A549 (cell line): ENCODE measurements around the gene UBN1. TPM values are rescaled to one million over a fixed set of nuclear protein-coding genes. Genes with fewer than 3 reads are reported as not detected.
A peak's percentile ranks its signal among the peaks of the same experiment; 100 is the strongest.

Experiments used
- BHLHE40 ChIP-seq: IDR thresholded peaks from 2 replicates; pipeline ENCODE4 v1.6.1; 2012; ENCODE audit warnings: low read depth, low read length, inconsistent platforms
- CHD4 ChIP-seq: fragments of 200-600 bp; sonication (generic); IDR thresholded peaks from 2 replicates; pipeline ENCODE4 v1.6.1; 2016; ENCODE audit warnings: antibody characterized with exemption, mild to moderate bottlenecking, borderline replicate concordance
- EHMT2 ChIP-seq: fragments of 200-600 bp; sonication (generic); IDR thresholded peaks from 2 replicates; pipeline ENCODE4 v1.6.1; 2016; ENCODE audit warnings: antibody characterized with exemption, low read depth, mild to moderate bottlenecking, moderate library complexity
- EP300 ChIP-seq, 2 experiments: fragments of >200 bp; sonication (Bioruptor Twin); formaldehyde crosslinking; IDR thresholded peaks; 2 replicates in 1 of 2; 3 replicates in 1 of 2; pipeline ENCODE4 v1.6.1; 2016 to 2017
- FOSL2 ChIP-seq, 2 experiments: fragments of 450-650 bp in 1 of 2; fragments of >200 bp in 1 of 2; sonication (Bioruptor Twin) in 1 of 2; formaldehyde crosslinking; IDR thresholded peaks; 2 replicates each; pipeline versions ENCODE4 v1.5.0 to v1.6.1; 2016 to 2020; ENCODE audit warnings: mild to moderate bottlenecking in 1 of 2, moderate library complexity in 1 of 2
- FOXS1 ChIP-seq: fragments of 250-450 bp; sonication (Bioruptor Pico); IDR thresholded peaks from 2 replicates; pipeline ENCODE4 v1.5.0; 2020; ENCODE audit warnings: mild to moderate bottlenecking, moderate library complexity
- GATA3 ChIP-seq: IDR thresholded peaks from 2 replicates; pipeline ENCODE4 v1.6.1; 2012; ENCODE audit warnings: borderline replicate concordance
- HDAC2 ChIP-seq: fragments of 200-600 bp; sonication (generic); IDR thresholded peaks from 2 replicates; pipeline ENCODE4 v1.6.1; 2016
- HES2 ChIP-seq: fragments of >200 bp; sonication (Bioruptor Twin); formaldehyde crosslinking; IDR thresholded peaks from 2 replicates; pipeline ENCODE4 v1.6.1; 2016
- HOXA7 ChIP-seq: fragments of 250-450 bp; sonication (Bioruptor Pico); IDR thresholded peaks from 2 replicates; pipeline ENCODE4 v1.5.0; 2020; ENCODE audit warnings: mild to moderate bottlenecking, moderate library complexity
- JUNB ChIP-seq: fragments of >200 bp; sonication (Bioruptor Twin); formaldehyde crosslinking; IDR thresholded peaks from 2 replicates; pipeline ENCODE4 v1.6.1; 2016
- KDM1A ChIP-seq: fragments of 200-600 bp; sonication (generic); IDR thresholded peaks from 2 replicates; pipeline ENCODE4 v1.6.1; 2016; ENCODE audit warnings: low read depth, mild to moderate bottlenecking
- KDM5A ChIP-seq: fragments of 200-600 bp; sonication (generic); IDR thresholded peaks from 2 replicates; pipeline ENCODE4 v1.6.1; 2016; ENCODE audit warnings: antibody characterized with exemption, mild to moderate bottlenecking
- MAZ ChIP-seq: fragments of 150-350 bp; IDR thresholded peaks from 2 replicates; pipeline ENCODE4 v1.6.1; 2014; ENCODE audit warnings: antibody characterized with exemption, low read depth, low read length, borderline replicate concordance
- POLR2AphosphoS2 ChIP-seq: conservative IDR thresholded peaks from 2 replicates; pipeline ENCODE4 v1.6.1; 2012; ENCODE audit warnings: low read length, improper control_type of control experiment, inconsistent platforms
- RCOR1 ChIP-seq: fragments of 150-350 bp; IDR thresholded peaks from 2 replicates; pipeline ENCODE4 v1.6.1; 2014; ENCODE audit warnings: antibody characterized with exemption, low read length, low read depth
- SREBF2 ChIP-seq: fragments of 450-650 bp; IDR thresholded peaks from 2 replicates; pipeline ENCODE4 v1.6.1; 2014; ENCODE audit warnings: mild to moderate bottlenecking, moderate library complexity
- TFCP2L1 ChIP-seq: fragments of 250-450 bp; sonication (Bioruptor Pico); IDR thresholded peaks from 2 replicates; pipeline ENCODE4 v1.5.0; 2021; ENCODE audit warnings: mild to moderate bottlenecking
- ZFP36 ChIP-seq: fragments of 450-650 bp; IDR thresholded peaks from 2 replicates; pipeline ENCODE4 v1.6.1; 2014; ENCODE audit warnings: borderline replicate concordance; ENCODE audit not compliant: partially characterized antibody
- ZSCAN20 ChIP-seq: fragments of 250-450 bp; sonication (Bioruptor Pico); IDR thresholded peaks from 2 replicates; pipeline ENCODE4 v1.8.0; 2022; ENCODE audit warnings: mild to moderate bottlenecking, moderate library complexity
- polyA plus RNA-seq, 4 experiments: library from polyadenylated mRNA; depleted of rRNA in 3 of 4; stranded (reverse); fragments of >200 nt; fragmentation: RNase III in 1 of 4; extraction: RNeasy Plus Mini Kit Qiagen cat#74134 plus additional on column Dnase treatment in 1 of 4; gene quantifications; 2 replicates in 3 of 4; 3 replicates in 1 of 4; pipeline ENCODE4 v1.2.3, GENCODE V29; 2011 to 2017
- TF ChIP-seq, protein P1 (sequence below): fragments of 250-450 bp; sonication (Bioruptor Pico); IDR thresholded peaks from 2 replicates; pipeline ENCODE4 v1.5.0; 2020; ENCODE audit warnings: low read depth, mild to moderate bottlenecking, moderate library complexity
- TF ChIP-seq, protein P2 (sequence below): fragments of >200 bp; sonication (Bioruptor Twin); formaldehyde crosslinking; IDR thresholded peaks from 3 replicates; pipeline ENCODE4 v1.5.1; 2016
- TF ChIP-seq, protein P3 (sequence below): fragments of >200 bp; sonication (Bioruptor Twin); formaldehyde crosslinking; IDR thresholded peaks from 3 replicates; pipeline ENCODE4 v1.6.1; 2016
- TF ChIP-seq, protein P4 (sequence below): fragments of 250-450 bp; sonication (Bioruptor Pico); IDR thresholded peaks from 2 replicates; pipeline ENCODE4 v1.5.0; 2021; ENCODE audit warnings: mild to moderate bottlenecking, moderate library complexity, borderline replicate concordance

The UBN1 gene
- polyA plus RNA-seq, 2 of the 4 experiments (the other 2 are of a cell fraction), result 14.2 to 20.0 TPM

GRCh38 chr16:4846901-4847773, at the start of gene UBN1, which contains the start of gene GLYR1 (continued):
- TF ChIP-seq, protein P1, sequence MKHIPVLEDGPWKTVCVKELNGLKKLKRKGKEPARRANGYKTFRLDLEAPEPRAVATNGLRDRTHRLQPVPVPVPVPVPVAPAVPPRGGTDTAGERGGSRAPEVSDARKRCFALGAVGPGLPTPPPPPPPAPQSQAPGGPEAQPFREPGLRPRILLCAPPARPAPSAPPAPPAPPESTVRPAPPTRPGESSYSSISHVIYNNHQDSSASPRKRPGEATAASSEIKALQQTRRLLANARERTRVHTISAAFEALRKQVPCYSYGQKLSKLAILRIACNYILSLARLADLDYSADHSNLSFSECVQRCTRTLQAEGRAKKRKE (CRISPR knock-in tag), result no peak
- TF ChIP-seq GATA3 (no peak), FOXS1 (CRISPR knock-in tag) (no peak), HOXA7 (CRISPR knock-in tag) (no peak), ZSCAN20 (no peak), EP300 (IDR thresholded peaks at IDR 0.05) (no peak), KDM1A (no peak), BHLHE40 (no peak), ZFP36 (no peak), SREBF2 (no peak), POLR2AphosphoS2 (no peak), MAZ (no peak), EHMT2 (no peak), FOSL2 (IDR thresholded peaks at IDR 0.05) (no peak), FOSL2 (CRISPR knock-in tag; IDR thresholded peaks at IDR 0.05) (peak; percentile 59), KDM5A (peak; percentile 91), HES2 (no peak), HDAC2 (0 out of 2 replicates have a peak, but pooled peaks have one; percentile 63), TFCP2L1 (CRISPR knock-in tag) (peak; percentile 7; the same call in 1 of the 2 replicates), CHD4 (no peak), RCOR1 (no peak), JUNB (no peak)
- TF ChIP-seq, protein P2, sequence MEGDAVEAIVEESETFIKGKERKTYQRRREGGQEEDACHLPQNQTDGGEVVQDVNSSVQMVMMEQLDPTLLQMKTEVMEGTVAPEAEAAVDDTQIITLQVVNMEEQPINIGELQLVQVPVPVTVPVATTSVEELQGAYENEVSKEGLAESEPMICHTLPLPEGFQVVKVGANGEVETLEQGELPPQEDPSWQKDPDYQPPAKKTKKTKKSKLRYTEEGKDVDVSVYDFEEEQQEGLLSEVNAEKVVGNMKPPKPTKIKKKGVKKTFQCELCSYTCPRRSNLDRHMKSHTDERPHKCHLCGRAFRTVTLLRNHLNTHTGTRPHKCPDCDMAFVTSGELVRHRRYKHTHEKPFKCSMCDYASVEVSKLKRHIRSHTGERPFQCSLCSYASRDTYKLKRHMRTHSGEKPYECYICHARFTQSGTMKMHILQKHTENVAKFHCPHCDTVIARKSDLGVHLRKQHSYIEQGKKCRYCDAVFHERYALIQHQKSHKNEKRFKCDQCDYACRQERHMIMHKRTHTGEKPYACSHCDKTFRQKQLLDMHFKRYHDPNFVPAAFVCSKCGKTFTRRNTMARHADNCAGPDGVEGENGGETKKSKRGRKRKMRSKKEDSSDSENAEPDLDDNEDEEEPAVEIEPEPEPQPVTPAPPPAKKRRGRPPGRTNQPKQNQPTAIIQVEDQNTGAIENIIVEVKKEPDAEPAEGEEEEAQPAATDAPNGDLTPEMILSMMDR, result no peak
- TF ChIP-seq, protein P3, sequence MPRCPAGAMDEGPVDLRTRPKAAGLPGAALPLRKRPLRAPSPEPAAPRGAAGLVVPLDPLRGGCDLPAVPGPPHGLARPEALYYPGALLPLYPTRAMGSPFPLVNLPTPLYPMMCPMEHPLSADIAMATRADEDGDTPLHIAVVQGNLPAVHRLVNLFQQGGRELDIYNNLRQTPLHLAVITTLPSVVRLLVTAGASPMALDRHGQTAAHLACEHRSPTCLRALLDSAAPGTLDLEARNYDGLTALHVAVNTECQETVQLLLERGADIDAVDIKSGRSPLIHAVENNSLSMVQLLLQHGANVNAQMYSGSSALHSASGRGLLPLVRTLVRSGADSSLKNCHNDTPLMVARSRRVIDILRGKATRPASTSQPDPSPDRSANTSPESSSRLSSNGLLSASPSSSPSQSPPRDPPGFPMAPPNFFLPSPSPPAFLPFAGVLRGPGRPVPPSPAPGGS, result peak; percentile 53; the same call in 1 of the 3 replicates
- TF ChIP-seq, protein P4, sequence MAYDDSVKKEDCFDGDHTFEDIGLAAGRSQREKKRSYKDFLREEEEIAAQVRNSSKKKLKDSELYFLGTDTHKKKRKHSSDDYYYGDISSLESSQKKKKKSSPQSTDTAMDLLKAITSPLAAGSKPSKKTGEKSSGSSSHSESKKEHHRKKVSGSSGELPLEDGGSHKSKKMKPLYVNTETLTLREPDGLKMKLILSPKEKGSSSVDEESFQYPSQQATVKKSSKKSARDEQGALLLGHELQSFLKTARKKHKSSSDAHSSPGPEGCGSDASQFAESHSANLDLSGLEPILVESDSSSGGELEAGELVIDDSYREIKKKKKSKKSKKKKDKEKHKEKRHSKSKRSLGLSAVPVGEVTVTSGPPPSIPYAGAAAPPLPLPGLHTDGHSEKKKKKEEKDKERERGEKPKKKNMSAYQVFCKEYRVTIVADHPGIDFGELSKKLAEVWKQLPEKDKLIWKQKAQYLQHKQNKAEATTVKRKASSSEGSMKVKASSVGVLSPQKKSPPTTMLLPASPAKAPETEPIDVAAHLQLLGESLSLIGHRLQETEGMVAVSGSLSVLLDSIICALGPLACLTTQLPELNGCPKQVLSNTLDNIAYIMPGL (CRISPR knock-in tag), result peak; percentile 10; the same call in 1 of the 2 replicates
